Heart left ventricle (tissue), 13 donors: ENCODE results near the gene TAAR8.

Experiments used
- POLR2A ChIP-seq, 2 donors: fragments of 450-650 bp; IDR thresholded peaks; one replicate each; pipeline ENCODE4 v1.6.1; 2017; ENCODE audit warnings: antibody characterized with exemption in 2 of 2, mild to moderate bottlenecking in 2 of 2, moderate library complexity in 2 of 2
- TF ChIP-seq, protein P1 (sequence below), 12 donors: fragments of 200-600 bp; sonication (generic) in 4 of 12; IDR thresholded peaks; one replicate each; pipeline versions ENCODE4 v1.5.0 to v1.8.0; 2018 to 2022; ENCODE audit warnings: antibody characterized with exemption in 12 of 12, mild to moderate bottlenecking in 5 of 12
- donor health status: ischemic (EF 13 %, LVEDD 7.1; RV severe dilation, severe dysfunction).
- donor health status: DM: no; HTN: yes; CAD: no.
- donor health status: DM: no; HTN: no; CAD: no.
- donor health status: ischemic (EF 25% LVEDD 6.9; RV normal size, moderate dysfunction).
- donor health status: ischemic (EF 25% LVEDD 5.7; RV mildly dilated, moderate dysfunction).
- donor health status: ischemic (EF 35%, LVEDD 5.7; RV mildly dilated, moderate dysfunction).
- donor health status: nonischemic (EF 11% LVEDD 7.7; RV severe dilation, severe dysfunction).
- donor health status: DM: yes; HTN: yes; CAD: no.
- donor health status: PGD.
- donor health status: ischemic (EF 29% LVEDD 5.4; RV normal size, mild dysfunction).
- donor health status: nonischemic (EF 23%, LVEDD 6.1; RV moderate dilation, normal function).

DNA sequence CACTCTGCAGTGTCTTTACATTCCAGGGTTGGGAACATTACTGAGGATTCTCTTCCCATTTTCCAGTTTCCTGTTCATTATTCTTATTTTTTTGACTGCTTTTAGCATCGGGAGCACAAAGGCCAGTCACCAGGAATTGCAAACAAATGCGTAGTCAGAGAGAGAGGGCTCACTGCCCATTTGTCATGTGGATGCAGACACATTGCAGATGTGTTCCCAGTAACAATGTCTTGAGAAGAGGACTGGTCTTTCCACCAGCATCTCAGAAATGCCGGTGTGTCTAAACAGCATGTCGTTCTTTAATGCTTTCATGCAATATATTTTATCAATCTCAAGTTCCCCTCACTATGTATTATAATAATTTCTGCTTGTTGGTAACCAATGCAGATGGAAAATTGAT, 16.7 kb downstream of the TAAR8 start:
- TF ChIP-seq, protein P1, sequence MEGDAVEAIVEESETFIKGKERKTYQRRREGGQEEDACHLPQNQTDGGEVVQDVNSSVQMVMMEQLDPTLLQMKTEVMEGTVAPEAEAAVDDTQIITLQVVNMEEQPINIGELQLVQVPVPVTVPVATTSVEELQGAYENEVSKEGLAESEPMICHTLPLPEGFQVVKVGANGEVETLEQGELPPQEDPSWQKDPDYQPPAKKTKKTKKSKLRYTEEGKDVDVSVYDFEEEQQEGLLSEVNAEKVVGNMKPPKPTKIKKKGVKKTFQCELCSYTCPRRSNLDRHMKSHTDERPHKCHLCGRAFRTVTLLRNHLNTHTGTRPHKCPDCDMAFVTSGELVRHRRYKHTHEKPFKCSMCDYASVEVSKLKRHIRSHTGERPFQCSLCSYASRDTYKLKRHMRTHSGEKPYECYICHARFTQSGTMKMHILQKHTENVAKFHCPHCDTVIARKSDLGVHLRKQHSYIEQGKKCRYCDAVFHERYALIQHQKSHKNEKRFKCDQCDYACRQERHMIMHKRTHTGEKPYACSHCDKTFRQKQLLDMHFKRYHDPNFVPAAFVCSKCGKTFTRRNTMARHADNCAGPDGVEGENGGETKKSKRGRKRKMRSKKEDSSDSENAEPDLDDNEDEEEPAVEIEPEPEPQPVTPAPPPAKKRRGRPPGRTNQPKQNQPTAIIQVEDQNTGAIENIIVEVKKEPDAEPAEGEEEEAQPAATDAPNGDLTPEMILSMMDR (IDR thresholded peaks at IDR 0.05): no peak
- no peak for TF ChIP-seq POLR2A (IDR thresholded peaks at IDR 0.05)
